MM.1S (cell line): ENCODE results near the gene CRYZ.

Experiments used
- DNase-seq: peaks from one replicate; pipeline ENCODE4 v3.0.0-alpha.2; 2015
- H2AFZ ChIP-seq: fragments of 300-600 bp; sonication (generic); 2 replicates; pipeline ENCODE4 v1.6.0; 2016; ENCODE audit warnings: antibody characterized with exemption, low read length
- H3F3A ChIP-seq: fragments of 300-600 bp; sonication (generic); 2 replicates; pipeline ENCODE4 v1.6.1; 2016; ENCODE audit warnings: mild to moderate bottlenecking, antibody characterized with exemption, low read length, moderate library complexity, mixed read lengths; ENCODE audit not compliant: insufficient read depth
- H3K27ac ChIP-seq: fragments of 300-600 bp; sonication (generic); 2 replicates; pipeline ENCODE4 v1.5.1; 2016; ENCODE audit warnings: mild to moderate bottlenecking, low read length
- H3K27me3 ChIP-seq: fragments of 300-600 bp; sonication (generic); replicated peaks from 2 replicates; pipeline ENCODE4 v1.6.0; 2016; ENCODE audit warnings: low read length; ENCODE audit not compliant: insufficient read depth
- H3K36me3 ChIP-seq: fragments of 300-600 bp; sonication (generic); replicated peaks from 2 replicates; pipeline ENCODE4 v1.6.1; 2016; ENCODE audit warnings: mild to moderate bottlenecking, low read length, mixed read lengths; ENCODE audit not compliant: insufficient read depth
- H3K4me1 ChIP-seq: fragments of 300-600 bp; sonication (generic); 2 replicates; pipeline ENCODE4 v1.6.1; 2016; ENCODE audit warnings: low read length, mixed read lengths
- H3K4me2 ChIP-seq: fragments of 300-600 bp; sonication (generic); 2 replicates; pipeline ENCODE4 v1.6.0; 2016; ENCODE audit warnings: low read depth, low read length
- H3K4me3 ChIP-seq: fragments of 300-600 bp; sonication (generic); 2 replicates; pipeline ENCODE4 v1.5.1; 2016; ENCODE audit warnings: low read length, mixed read lengths
- H3K79me2 ChIP-seq: fragments of 300-600 bp; sonication (generic); 2 replicates; pipeline ENCODE4 v1.6.1; 2016; ENCODE audit warnings: mixed run types, low read length, mixed read lengths
- H3K9ac ChIP-seq: fragments of 300-600 bp; sonication (generic); 2 replicates; pipeline ENCODE4 v1.6.1; 2016; ENCODE audit warnings: low read length, mixed read lengths
- H3K9me2 ChIP-seq: fragments of 300-600 bp; sonication (generic); replicated peaks from 2 replicates; pipeline ENCODE4 v1.6.1; 2016; ENCODE audit warnings: mild to moderate bottlenecking, low read length, mixed read lengths; ENCODE audit not compliant: insufficient read depth
- H3K9me3 ChIP-seq: fragments of 300-600 bp; sonication (generic); replicated peaks from 2 replicates; pipeline ENCODE4 v1.6.1; 2016; ENCODE audit warnings: mild to moderate bottlenecking, low read length, mixed read lengths; ENCODE audit not compliant: insufficient read depth
- H4K20me1 ChIP-seq: fragments of 300-600 bp; sonication (generic); 2 replicates; pipeline ENCODE4 v1.6.1; 2016; ENCODE audit warnings: mild to moderate bottlenecking, low read length, moderate library complexity, mixed read lengths; ENCODE audit not compliant: insufficient read depth
- CTCF ChIP-seq: fragments of 300-600 bp; sonication (generic); IDR thresholded peaks from 2 replicates; pipeline ENCODE4 v1.5.1; 2016; ENCODE audit warnings: antibody characterized with exemption, low read length, mixed read lengths
- EZH2 ChIP-seq: fragments of 300-600 bp; sonication (generic); optimal IDR thresholded peaks from 2 replicates; pipeline ENCODE3; 2017; ENCODE audit warnings: low read depth, mild to moderate bottlenecking, antibody characterized with exemption, low read length, mixed read lengths
- EZH2phosphoT487 ChIP-seq: fragments of 300-600 bp; sonication (generic); IDR thresholded peaks from 2 replicates; pipeline ENCODE4 v1.6.1; 2018; ENCODE audit warnings: antibody characterized with exemption, low read length

The CRYZ gene

DNA sequence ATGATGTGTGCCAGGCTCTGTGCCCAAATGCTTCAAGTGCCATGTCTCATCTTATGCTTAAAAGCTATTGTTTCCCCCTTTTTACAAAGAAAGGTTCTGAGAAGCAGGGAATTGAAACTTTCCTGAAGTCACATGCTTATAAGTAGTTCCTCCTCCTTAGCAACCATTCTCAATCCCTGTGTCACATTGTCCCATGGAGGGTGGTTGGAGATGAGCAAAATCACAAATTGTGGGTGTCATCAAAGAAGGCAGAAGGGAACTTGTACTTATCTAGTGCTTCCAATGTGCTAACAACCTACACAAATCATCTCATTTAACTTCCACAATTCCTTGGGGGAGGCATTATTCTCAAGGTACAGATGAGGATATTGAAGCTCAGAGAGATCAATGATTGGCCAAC, 49.2 kb downstream of the CRYZ start:
- no peaks in the 10 kb centered on the region for H3F3A ChIP-seq
- no peak overlapping the region for H3K4me3 ChIP-seq
- no peak for DNase-seq
- H3K4me2 ChIP-seq, result no peak overlapping the region
- H4K20me1 ChIP-seq, result no peaks in the 10 kb centered on the region
- H3K9ac ChIP-seq, result no peak overlapping the region
- H3K4me1 ChIP-seq, result no peaks in the 10 kb centered on the region
- no peaks in the 10 kb centered on the region for H3K27me3 ChIP-seq
- H3K79me2 ChIP-seq, result no peaks in the 10 kb centered on the region
- no peaks in the 10 kb centered on the region for H3K9me3 ChIP-seq
- H3K36me3 ChIP-seq, result no peaks in the 10 kb centered on the region
- TF ChIP-seq CTCF, result no peak
- TF ChIP-seq EZH2, result no peak
- TF ChIP-seq EZH2phosphoT487, result no peak
- no peak overlapping the region for H2AFZ ChIP-seq
- H3K9me2 ChIP-seq, result no peaks in the 10 kb centered on the region
- no peak overlapping the region for H3K27ac ChIP-seq

GRCh38 chr1:74681851-74682250, 51.0 kb downstream of the CRYZ start:
- TF ChIP-seq CTCF (no peak), EZH2phosphoT487 (no peak), EZH2 (no peak)
- H3K27ac ChIP-seq, result no peak overlapping the region
- no peaks in the 10 kb centered on the region for H4K20me1 ChIP-seq
- H3K79me2 ChIP-seq, result no peaks in the 10 kb centered on the region
- H3K9me3 ChIP-seq, result no peaks in the 10 kb centered on the region
- no peak overlapping the region for H3K9ac ChIP-seq
- no peaks in the 10 kb centered on the region for H3K4me1 ChIP-seq
- no peak overlapping the region for H2AFZ ChIP-seq
- no peak overlapping the region for H3K4me3 ChIP-seq
- H3K9me2 ChIP-seq, result no peaks in the 10 kb centered on the region
- no peak overlapping the region for H3K4me2 ChIP-seq
- no peaks in the 10 kb centered on the region for H3K27me3 ChIP-seq
- no peak for DNase-seq
- no peaks in the 10 kb centered on the region for H3K36me3 ChIP-seq
- no peaks in the 10 kb centered on the region for H3F3A ChIP-seq

GRCh38 chr1:74681449-74681848, 51.4 kb downstream of the CRYZ start:
- H3K36me3 ChIP-seq, result no peaks in the 10 kb centered on the region
- H3K27ac ChIP-seq, result no peak overlapping the region
- no peaks in the 10 kb centered on the region for H4K20me1 ChIP-seq
- H3K9ac ChIP-seq, result no peak overlapping the region
- no peaks in the 10 kb centered on the region for H3F3A ChIP-seq
- no peaks in the 10 kb centered on the region for H3K9me2 ChIP-seq
- H3K9me3 ChIP-seq, result no peaks in the 10 kb centered on the region
- no peak overlapping the region for H3K4me3 ChIP-seq
- no peak for TF ChIP-seq EZH2
- TF ChIP-seq CTCF, result no peak
- no peak for TF ChIP-seq EZH2phosphoT487
- H3K27me3 ChIP-seq, result no peaks in the 10 kb centered on the region
- H3K4me1 ChIP-seq, result no peaks in the 10 kb centered on the region
- no peaks in the 10 kb centered on the region for H3K79me2 ChIP-seq
- H3K4me2 ChIP-seq, result no peak overlapping the region
- no peak for DNase-seq
- H2AFZ ChIP-seq, result no peak overlapping the region

- H3K27ac ChIP-seq, result no peak overlapping the region
- DNase-seq, result no peak
- H3K79me2 ChIP-seq, result no peaks in the 10 kb centered on the region
- H4K20me1 ChIP-seq, result no peaks in the 10 kb centered on the region
- H3F3A ChIP-seq, result no peaks in the 10 kb centered on the region
- no peak overlapping the region for H3K4me2 ChIP-seq
- no peaks in the 10 kb centered on the region for H3K27me3 ChIP-seq
- no peak overlapping the region for H3K9ac ChIP-seq
- no peaks in the 10 kb centered on the region for H3K9me2 ChIP-seq
- TF ChIP-seq EZH2phosphoT487, result no peak
- no peak for TF ChIP-seq EZH2
- TF ChIP-seq CTCF, result no peak
- no peak overlapping the region for H2AFZ ChIP-seq
- H3K36me3 ChIP-seq, result no peaks in the 10 kb centered on the region
- H3K4me3 ChIP-seq, result no peak overlapping the region
- H3K9me3 ChIP-seq, result no peaks in the 10 kb centered on the region
- no peaks in the 10 kb centered on the region for H3K4me1 ChIP-seq
Measured at GRCh38 chr1:74681001-74681400, 51.8 kb downstream of the CRYZ start.
